Nephron (organoid): Measurements from ENCODE around the gene CAST.

Experiments
- H3K27ac Mint-ChIP-seq, 3 experiments: 2 replicates each; pipeline ENCODE4 v1.8.0; 2020; ENCODE audit warnings: mixed read lengths in 3 of 3, mild to moderate bottlenecking in 2 of 3, moderate library complexity in 1 of 3
- H3K27me3 Mint-ChIP-seq: 2 replicates; pipeline ENCODE4 v1.8.0; 2021; ENCODE audit warnings: low read depth, mild to moderate bottlenecking, moderate library complexity, mixed read lengths
- H3K36me3 Mint-ChIP-seq: 2 replicates; pipeline ENCODE4 v1.8.0; 2020; ENCODE audit warnings: low read depth, mixed read lengths
- H3K4me1 Mint-ChIP-seq: 2 replicates; pipeline ENCODE4 v1.8.0; 2020; ENCODE audit warnings: mixed read lengths
- H3K4me3 Mint-ChIP-seq, 3 experiments: 2 replicates each; pipeline ENCODE4 v1.8.0; 2020; ENCODE audit warnings: mild to moderate bottlenecking in 3 of 3, mixed read lengths in 3 of 3, moderate library complexity in 2 of 3
- H3K9me3 Mint-ChIP-seq: 2 replicates; pipeline ENCODE4 v1.8.0; 2020; ENCODE audit warnings: mixed read lengths
- TF ChIP-seq, protein P1 (sequence below), 3 experiments: fragments of 200-600 bp; sonication (generic); IDR thresholded peaks; one replicate each; pipeline ENCODE4 v1.5.0; 2021; ENCODE audit warnings: antibody characterized with exemption in 3 of 3; ENCODE audit not compliant: unreplicated experiment in 3 of 3

The CAST gene

DNA sequence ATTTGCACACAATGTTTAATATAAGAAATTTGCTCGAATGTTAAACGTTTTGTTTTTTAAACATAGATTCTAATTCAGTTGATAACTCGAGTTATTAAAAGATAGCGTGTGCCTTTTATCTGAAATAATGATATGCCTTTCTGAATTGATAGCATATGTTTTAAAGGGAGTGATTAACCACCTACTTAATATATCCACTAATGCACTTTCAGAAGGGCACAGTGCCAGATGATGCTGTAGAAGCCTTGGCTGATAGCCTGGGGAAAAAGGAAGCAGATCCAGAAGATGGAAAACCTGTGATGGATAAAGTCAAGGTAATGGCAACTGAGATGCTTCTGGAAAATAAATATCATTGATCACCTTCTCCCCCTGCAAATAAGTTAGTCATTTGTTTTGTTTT lies 91.7 kb downstream of the CAST start:
- Mint-ChIP-seq H3K9me3 (no peaks in the 10 kb centered on the region), H3K36me3 (peaks cover 57% of the 10 kb centered on the region), H3K4me3 (no peak overlapping the region), H3K27me3 (no peaks in the 10 kb centered on the region), H3K27ac (no peak overlapping the region), H3K4me1 (no peaks in the 10 kb centered on the region)
- TF ChIP-seq, protein P1, sequence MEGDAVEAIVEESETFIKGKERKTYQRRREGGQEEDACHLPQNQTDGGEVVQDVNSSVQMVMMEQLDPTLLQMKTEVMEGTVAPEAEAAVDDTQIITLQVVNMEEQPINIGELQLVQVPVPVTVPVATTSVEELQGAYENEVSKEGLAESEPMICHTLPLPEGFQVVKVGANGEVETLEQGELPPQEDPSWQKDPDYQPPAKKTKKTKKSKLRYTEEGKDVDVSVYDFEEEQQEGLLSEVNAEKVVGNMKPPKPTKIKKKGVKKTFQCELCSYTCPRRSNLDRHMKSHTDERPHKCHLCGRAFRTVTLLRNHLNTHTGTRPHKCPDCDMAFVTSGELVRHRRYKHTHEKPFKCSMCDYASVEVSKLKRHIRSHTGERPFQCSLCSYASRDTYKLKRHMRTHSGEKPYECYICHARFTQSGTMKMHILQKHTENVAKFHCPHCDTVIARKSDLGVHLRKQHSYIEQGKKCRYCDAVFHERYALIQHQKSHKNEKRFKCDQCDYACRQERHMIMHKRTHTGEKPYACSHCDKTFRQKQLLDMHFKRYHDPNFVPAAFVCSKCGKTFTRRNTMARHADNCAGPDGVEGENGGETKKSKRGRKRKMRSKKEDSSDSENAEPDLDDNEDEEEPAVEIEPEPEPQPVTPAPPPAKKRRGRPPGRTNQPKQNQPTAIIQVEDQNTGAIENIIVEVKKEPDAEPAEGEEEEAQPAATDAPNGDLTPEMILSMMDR (IDR thresholded peaks at IDR 0.05; ENCODE audit: unreplicated experiment in 3 of 3), result no peak

DNA sequence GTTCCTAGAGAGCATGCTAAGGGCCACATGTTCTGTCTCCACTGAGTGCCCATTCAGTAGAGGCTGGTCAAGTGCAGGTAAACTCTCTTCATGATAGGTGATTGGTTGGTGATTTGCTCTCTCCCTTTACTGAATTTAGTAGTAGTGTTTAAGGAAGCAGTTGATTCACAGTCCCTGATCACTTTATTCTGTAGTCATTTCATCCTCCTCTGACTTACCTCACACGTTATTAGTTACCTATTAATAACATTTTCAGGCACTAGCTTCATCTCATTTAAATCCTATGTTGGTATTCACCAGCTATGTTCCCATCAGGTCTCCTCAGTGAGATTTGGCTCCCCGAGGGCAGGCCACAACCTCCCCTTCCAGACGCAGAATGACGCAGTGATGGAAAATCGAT lies 93.7 kb downstream of the CAST start:
- peaks cover 54% of the 10 kb centered on the region for H3K36me3 Mint-ChIP-seq
- no peaks in the 10 kb centered on the region for H3K27me3 Mint-ChIP-seq
- H3K27ac Mint-ChIP-seq, result no peak overlapping the region
- H3K4me3 Mint-ChIP-seq, result no peak overlapping the region
- H3K9me3 Mint-ChIP-seq, result no peaks in the 10 kb centered on the region
- TF ChIP-seq, protein P1 (IDR thresholded peaks at IDR 0.05; ENCODE audit: unreplicated experiment in 3 of 3), result no peak
- no peaks in the 10 kb centered on the region for H3K4me1 Mint-ChIP-seq

DNA sequence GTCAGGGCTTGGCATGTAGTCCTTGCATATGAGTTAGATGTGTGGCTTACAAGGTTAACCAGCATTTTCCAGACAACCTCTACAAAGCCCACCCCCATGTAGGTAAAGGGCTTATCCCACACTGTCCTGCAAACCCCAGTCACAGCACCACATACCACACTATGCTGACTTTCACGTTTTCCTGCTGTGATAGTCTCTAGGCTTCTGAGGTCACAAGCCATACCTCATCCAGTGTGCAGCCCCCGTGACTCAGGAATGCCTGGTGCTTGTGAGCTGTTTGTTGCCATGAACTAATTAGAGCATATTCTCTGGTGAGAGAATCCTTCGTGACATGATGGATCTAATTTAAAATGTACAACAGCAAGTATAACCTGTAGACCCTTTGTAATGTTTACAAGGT lies 94.8 kb downstream of the CAST start:
- no peaks in the 10 kb centered on the region for H3K27me3 Mint-ChIP-seq
- TF ChIP-seq, protein P1 (IDR thresholded peaks at IDR 0.05; ENCODE audit: unreplicated experiment in 3 of 3), result no peak
- H3K9me3 Mint-ChIP-seq, result no peaks in the 10 kb centered on the region
- H3K4me1 Mint-ChIP-seq, result no peaks in the 10 kb centered on the region
- H3K27ac Mint-ChIP-seq, result peak overlapping the region in 1 of 3 experiments; percentile 22
- H3K36me3 Mint-ChIP-seq, result peaks cover 49% of the 10 kb centered on the region
- no peak overlapping the region for H3K4me3 Mint-ChIP-seq

DNA sequence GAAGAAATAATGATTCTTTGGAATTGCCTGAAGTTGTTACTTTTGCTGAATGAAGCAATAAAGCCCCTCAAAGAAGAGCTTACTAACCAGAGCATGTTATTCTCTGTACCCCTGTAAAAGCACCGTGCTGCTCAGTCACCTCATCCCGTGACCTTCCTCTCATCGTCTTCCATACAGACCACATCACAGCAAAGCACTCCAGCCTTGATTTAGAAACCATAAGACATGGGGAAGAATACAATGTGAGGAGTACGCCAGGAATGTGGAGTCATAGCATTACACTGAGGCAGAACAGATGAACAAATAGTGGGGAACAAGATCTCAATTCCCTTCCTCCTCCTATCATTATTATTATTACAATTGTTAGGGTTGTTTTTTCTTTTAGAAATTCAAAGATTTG lies 96.4 kb downstream of the CAST start:
- Mint-ChIP-seq H3K4me1 (no peaks in the 10 kb centered on the region), H3K36me3 (peaks cover 51% of the 10 kb centered on the region), H3K27me3 (no peaks in the 10 kb centered on the region), H3K9me3 (no peaks in the 10 kb centered on the region), H3K27ac (no peak overlapping the region), H3K4me3 (no peak overlapping the region)
- TF ChIP-seq, protein P1 (IDR thresholded peaks at IDR 0.05; ENCODE audit: unreplicated experiment in 3 of 3), result no peak

DNA sequence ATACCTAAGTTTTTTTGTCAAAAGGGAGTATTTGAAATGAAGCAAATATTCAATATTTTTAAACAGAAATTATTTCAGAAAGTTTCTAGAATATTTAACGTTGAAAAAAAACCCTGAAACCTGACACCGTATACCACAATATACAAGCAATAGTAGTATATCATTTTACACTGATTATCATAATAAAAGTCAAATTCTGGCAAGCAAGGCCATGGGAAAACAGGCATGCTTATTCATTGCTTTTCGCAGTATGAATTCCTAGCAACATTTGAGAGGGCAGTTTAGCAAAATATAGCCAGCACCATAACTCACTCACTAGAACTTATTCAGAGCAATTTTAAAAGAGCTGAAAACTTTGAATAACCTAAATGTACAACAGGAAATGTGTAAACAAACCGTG lies 99.4 kb downstream of the CAST start:
- TF ChIP-seq, protein P1 (IDR thresholded peaks at IDR 0.05; ENCODE audit: unreplicated experiment in 3 of 3), result no peak
- H3K27ac Mint-ChIP-seq, result no peak overlapping the region

DNA sequence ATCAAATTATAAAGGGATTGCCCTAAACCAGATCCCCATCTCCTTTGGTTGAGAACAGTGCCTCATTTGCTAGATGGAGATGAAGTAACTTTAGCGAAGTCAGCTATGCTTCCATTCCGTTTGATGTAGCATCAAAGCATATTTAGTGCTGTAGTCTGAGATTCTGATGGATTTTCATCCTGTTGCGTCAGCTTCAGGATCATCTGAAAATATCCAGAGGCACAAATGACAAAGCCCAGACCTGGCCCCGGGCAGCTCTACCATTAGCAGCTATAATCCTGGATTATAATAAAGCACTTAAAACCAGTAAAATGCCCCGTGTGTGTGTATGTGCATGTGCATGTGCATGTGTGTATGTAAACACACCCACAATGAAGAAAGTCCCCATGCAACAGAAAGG lies 100.8 kb downstream of the CAST start:
- Mint-ChIP-seq H3K27me3 (no peaks in the 10 kb centered on the region), H3K27ac (no peak overlapping the region), H3K4me3 (no peak overlapping the region), H3K9me3 (no peaks in the 10 kb centered on the region), H3K4me1 (no peaks in the 10 kb centered on the region), H3K36me3 (peaks cover 36% of the 10 kb centered on the region)
- TF ChIP-seq, protein P1 (IDR thresholded peaks at IDR 0.05; ENCODE audit: unreplicated experiment in 3 of 3), result no peak

More for the DNA sequence above, 99.4 kb downstream of the CAST start:
- no peaks in the 10 kb centered on the region for H3K27me3 Mint-ChIP-seq
- H3K4me3 Mint-ChIP-seq, result no peak overlapping the region
- no peaks in the 10 kb centered on the region for H3K9me3 Mint-ChIP-seq
- H3K4me1 Mint-ChIP-seq, result no peaks in the 10 kb centered on the region
- H3K36me3 Mint-ChIP-seq, result peaks cover 40% of the 10 kb centered on the region
